ENCODE results near the gene FNDC1. TPM values are rescaled to one million over a fixed set of nuclear protein-coding genes. Genes with fewer than 3 reads are reported as not detected.

The FNDC1 gene
- total RNA-seq, 1 donor from 2014 or later, result 0.64 TPM

- Mint-ChIP-seq H3K27me3 (ENCODE audit: unreplicated experiment) (no peaks in the 10 kb centered on the region), H3K9me3 (ENCODE audit: unreplicated experiment) (no peaks in the 10 kb centered on the region), H3K27ac (ENCODE audit: unreplicated experiment) (no peak overlapping the region), H3K36me3 (ENCODE audit: unreplicated experiment) (no peaks in the 10 kb centered on the region), H3K4me1 (ENCODE audit: unreplicated experiment) (no peaks in the 10 kb centered on the region), H3K4me3 (ENCODE audit: unreplicated experiment) (no peak overlapping the region)
- TF ChIP-seq CTCF (IDR thresholded peaks at IDR 0.05), result no peak
- no peak for DNase-seq (ENCODE audit: extremely low spot score, unreplicated experiment)
Observed at GRCh38 chr6:159317430-159317829, 148.2 kb downstream of the FNDC1 start.

GRCh38 chr6:159321267-159321666 lies 152.1 kb downstream of the FNDC1 start:
- no peak overlapping the region for H3K4me3 Mint-ChIP-seq (ENCODE audit: unreplicated experiment)
- no peaks in the 10 kb centered on the region for H3K4me1 Mint-ChIP-seq (ENCODE audit: unreplicated experiment)
- no peaks in the 10 kb centered on the region for H3K27me3 Mint-ChIP-seq (ENCODE audit: unreplicated experiment)
- DNase-seq (ENCODE audit: extremely low spot score, unreplicated experiment), result no peak
- no peaks in the 10 kb centered on the region for H3K36me3 Mint-ChIP-seq (ENCODE audit: unreplicated experiment)
- H3K27ac Mint-ChIP-seq (ENCODE audit: unreplicated experiment), result no peak overlapping the region
- no peak for TF ChIP-seq CTCF (IDR thresholded peaks at IDR 0.05)
- peaks cover 3% of the 10 kb centered on the region for H3K9me3 Mint-ChIP-seq (ENCODE audit: unreplicated experiment)

Other genes with a start within 250 kb of the FNDC1 start
- 7.1 and 9.6 TPM in 2 replicates for gene RSPH3, start 169.2 kb upstream of the FNDC1 start, total RNA-seq
- not detected in 2 replicates for gene TAGAP, start 124.4 kb upstream of the FNDC1 start, total RNA-seq

All from osteocyte (in vitro differentiated cells).